ENCODE data around the gene CGNL1.

The CGNL1 gene

DNA sequence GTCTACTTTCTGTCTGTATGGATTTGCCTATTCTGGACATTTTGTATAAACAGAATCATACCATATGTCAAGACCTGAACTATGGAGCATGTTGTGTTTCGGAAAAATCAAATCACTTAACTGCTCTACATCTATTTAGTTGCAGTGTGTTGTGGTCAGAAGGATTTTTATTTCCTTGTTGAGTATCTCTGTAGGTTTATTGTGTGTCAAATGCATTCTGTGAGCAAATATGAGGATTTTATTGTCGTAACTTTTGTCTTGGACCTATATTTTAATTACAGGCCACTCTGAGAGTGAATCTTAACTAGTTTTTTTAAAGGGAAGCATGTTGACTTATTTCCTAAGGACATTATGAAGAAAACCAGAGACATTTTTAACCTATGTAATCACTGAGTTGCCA is 130.8 kb downstream of the CGNL1 start:
- no peaks in the 10 kb centered on the region for H3K36me3 ChIP-seq (replicated peaks)
- H3K27ac ChIP-seq = peak overlapping the region; percentile 85
- H3K27me3 ChIP-seq (replicated peaks) = no peaks in the 10 kb centered on the region
- in situ Hi-C loops (cut with HindIII; ENCODE audit: low pct_ligation_motif_present, low sequenced_read_pairs) = loop anchor here (25.0 kb wide), 1 partner anchor 170 kb away; no protein-coding TSS in a partner anchor
- DNase-seq = no peak
- no peak overlapping the region for H3K4me3 ChIP-seq (ENCODE audit: low read depth, low read length)
- TF ChIP-seq, protein P1, sequence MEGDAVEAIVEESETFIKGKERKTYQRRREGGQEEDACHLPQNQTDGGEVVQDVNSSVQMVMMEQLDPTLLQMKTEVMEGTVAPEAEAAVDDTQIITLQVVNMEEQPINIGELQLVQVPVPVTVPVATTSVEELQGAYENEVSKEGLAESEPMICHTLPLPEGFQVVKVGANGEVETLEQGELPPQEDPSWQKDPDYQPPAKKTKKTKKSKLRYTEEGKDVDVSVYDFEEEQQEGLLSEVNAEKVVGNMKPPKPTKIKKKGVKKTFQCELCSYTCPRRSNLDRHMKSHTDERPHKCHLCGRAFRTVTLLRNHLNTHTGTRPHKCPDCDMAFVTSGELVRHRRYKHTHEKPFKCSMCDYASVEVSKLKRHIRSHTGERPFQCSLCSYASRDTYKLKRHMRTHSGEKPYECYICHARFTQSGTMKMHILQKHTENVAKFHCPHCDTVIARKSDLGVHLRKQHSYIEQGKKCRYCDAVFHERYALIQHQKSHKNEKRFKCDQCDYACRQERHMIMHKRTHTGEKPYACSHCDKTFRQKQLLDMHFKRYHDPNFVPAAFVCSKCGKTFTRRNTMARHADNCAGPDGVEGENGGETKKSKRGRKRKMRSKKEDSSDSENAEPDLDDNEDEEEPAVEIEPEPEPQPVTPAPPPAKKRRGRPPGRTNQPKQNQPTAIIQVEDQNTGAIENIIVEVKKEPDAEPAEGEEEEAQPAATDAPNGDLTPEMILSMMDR (IDR thresholded peaks at IDR 0.05; ENCODE audit: low read depth, low read length, missing control alignments) = no peak

DNA sequence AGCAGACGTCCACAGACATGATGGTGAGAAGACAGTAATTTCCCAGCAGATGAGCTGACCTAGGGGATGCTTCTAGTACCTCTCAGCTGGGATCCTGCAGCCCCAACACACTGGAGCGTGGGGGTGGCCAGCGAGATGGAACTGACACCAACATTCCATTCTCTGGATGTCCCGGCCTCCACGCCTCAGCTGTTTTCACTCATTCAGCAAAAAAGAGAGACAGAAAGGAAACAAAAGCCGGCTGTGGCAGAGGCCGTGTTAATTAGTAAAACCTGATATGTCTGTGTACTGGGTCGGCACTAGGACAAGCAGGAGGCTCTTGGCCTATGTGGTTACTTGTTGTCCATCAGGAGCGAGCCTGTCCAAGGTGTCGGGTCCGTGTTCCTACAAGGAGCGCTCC is 132.8 kb downstream of the CGNL1 start:
- H3K27me3 ChIP-seq (replicated peaks) = no peaks in the 10 kb centered on the region
- in situ Hi-C loops (cut with HindIII; ENCODE audit: low pct_ligation_motif_present, low sequenced_read_pairs) = loop anchor here (25.0 kb wide), 1 partner anchor 172 kb away; no protein-coding TSS in a partner anchor
- H3K36me3 ChIP-seq (replicated peaks) = no peaks in the 10 kb centered on the region
- no peak for DNase-seq
- H3K27ac ChIP-seq = no peak overlapping the region
- H3K4me3 ChIP-seq (ENCODE audit: low read depth, low read length) = no peak overlapping the region
- TF ChIP-seq, protein P1 (IDR thresholded peaks at IDR 0.05; ENCODE audit: low read depth, low read length, missing control alignments) = no peak

DNA sequence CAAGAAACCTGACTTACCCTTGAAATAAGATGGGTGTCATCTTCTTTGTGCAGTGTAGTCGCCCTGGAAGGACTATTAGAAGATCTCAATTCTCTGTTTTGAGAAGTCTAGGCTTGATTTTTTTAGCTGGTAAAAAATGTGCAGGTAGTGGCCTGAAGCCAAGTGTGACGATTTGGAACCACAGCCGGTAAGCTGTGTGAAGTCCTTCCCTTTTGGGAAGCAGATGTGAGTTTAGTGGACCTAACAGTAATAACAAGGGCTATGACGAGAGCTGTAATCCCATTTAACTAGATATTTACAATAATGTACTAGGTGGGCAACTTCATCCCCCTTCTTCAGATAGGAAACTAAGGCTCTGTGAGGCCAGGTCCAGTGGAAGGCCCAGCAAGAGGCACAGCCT is 133.7 kb downstream of the CGNL1 start:
- no peaks in the 10 kb centered on the region for H3K36me3 ChIP-seq (replicated peaks)
- TF ChIP-seq, protein P1 (IDR thresholded peaks at IDR 0.05; ENCODE audit: low read depth, low read length, missing control alignments) = no peak
- H3K27ac ChIP-seq = peak overlapping the region; percentile 57
- in situ Hi-C loops (cut with HindIII; ENCODE audit: low pct_ligation_motif_present, low sequenced_read_pairs) = loop anchor here (25.0 kb wide), 1 partner anchor 173 kb away; no protein-coding TSS in a partner anchor
- H3K4me3 ChIP-seq (ENCODE audit: low read depth, low read length) = no peak overlapping the region
- DNase-seq = no peak
- no peaks in the 10 kb centered on the region for H3K27me3 ChIP-seq (replicated peaks)

DNA sequence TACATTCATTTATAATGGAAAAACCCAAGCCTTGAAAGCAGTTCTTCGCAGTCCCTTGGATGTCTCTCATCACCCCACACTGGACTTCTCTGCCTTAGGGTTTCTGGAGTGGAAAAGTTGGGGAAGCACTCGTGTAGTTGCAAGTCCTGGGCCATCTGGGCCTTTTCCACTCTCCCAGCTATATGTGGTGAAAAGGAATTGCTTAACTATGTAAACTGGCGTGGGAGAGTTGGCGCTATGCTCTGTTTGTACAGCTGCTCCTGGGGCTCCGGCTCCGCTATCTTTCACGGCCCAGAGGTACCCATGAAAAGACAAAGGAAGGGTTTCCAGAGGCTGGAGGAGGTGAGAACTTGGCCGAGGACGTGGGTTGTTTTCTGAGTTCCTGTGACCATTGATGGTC is 134.3 kb downstream of the CGNL1 start:
- H3K27me3 ChIP-seq (replicated peaks) = no peaks in the 10 kb centered on the region
- in situ Hi-C loops (cut with HindIII; ENCODE audit: low pct_ligation_motif_present, low sequenced_read_pairs) = loop anchor here (25.0 kb wide), 1 partner anchor 173 kb away; no protein-coding TSS in a partner anchor
- peak; percentile 83 for DNase-seq
- H3K27ac ChIP-seq = peak overlapping the region; percentile 57
- H3K4me3 ChIP-seq (ENCODE audit: low read depth, low read length) = no peak overlapping the region
- no peaks in the 10 kb centered on the region for H3K36me3 ChIP-seq (replicated peaks)
- TF ChIP-seq, protein P1 (IDR thresholded peaks at IDR 0.05; ENCODE audit: low read depth, low read length, missing control alignments) = no peak

DNA sequence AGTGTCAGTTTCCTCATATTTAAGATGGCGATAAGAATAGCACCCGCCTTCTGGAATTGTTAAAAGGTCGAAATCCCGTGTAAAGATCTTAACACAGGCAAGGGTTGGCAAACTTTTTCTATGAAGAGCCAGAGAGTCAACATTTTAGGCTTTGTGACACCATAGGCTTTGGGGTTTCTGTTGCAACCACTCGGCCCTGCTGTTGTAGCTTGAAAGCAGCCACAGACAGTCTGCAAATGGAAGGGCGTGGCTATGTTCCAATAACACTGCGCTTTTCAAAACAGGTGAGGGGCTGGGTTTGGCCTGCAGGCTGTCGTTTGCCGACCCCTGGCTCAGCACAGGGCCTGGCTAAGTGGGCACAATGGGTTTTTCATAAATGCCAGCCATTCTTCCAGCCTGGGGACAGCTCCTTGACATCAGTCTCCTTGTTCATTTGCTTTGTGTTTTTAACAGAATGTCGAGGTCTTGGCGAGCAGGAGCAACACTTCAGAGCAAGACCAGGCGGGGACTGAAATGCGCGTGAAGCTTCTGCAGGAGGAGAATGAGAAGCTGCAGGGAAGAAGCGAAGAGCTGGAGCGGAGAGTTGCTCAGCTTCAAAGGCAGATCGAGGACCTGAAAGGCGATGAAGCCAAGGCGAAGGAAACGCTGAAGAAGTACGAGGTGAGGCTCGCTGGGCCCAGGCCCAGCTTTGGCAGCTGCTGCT is 140.2 kb downstream of the CGNL1 start:
- no peak for DNase-seq
- Histone ChIP-seq H3K4me3 (ENCODE audit: low read depth, low read length) (no peak overlapping the region), H3K36me3 (replicated peaks) (no peaks in the 10 kb centered on the region), H3K27me3 (replicated peaks) (no peaks in the 10 kb centered on the region), H3K27ac (no peak overlapping the region)
- in situ Hi-C loops (cut with HindIII; ENCODE audit: low pct_ligation_motif_present, low sequenced_read_pairs) = loop anchor here (25.0 kb wide), 1 partner anchor 179 kb away; no protein-coding TSS in a partner anchor
- TF ChIP-seq, protein P1 (IDR thresholded peaks at IDR 0.05; ENCODE audit: low read depth, low read length, missing control alignments) = no peak

All from brain microvascular endothelial cell (primary cell).